ENCODE results near the gene SASH1.

SASH1 gene

GRCh38 chr6:148414092-148414489 lies 71.5 kb downstream of the SASH1 start:
- Histone ChIP-seq H3K4me1 (ENCODE audit: control insufficient read depth in 5 of 5, insufficient read depth in 5 of 5, low read length in 5 of 5) (peaks cover 0 to 27% (median 6%) of the 10 kb centered on the region in 5 donors), H3K4me3 (ENCODE audit: low read depth in 1 of 5, low read length in 5 of 5) (no peak overlapping the region), H3K9ac (ENCODE audit: low read length in 5 of 5) (no peak overlapping the region), H3K9me3 (ENCODE audit: control insufficient read depth in 5 of 5, low read length in 5 of 5) (no peaks in the 10 kb centered on the region), H3K27ac (ENCODE audit: low read depth, low read length) (no peak overlapping the region), H3K27me3 (ENCODE audit: control insufficient read depth in 5 of 5, insufficient read depth in 4 of 5, low read length in 5 of 5) (no peaks in the 10 kb centered on the region), H3K36me3 (ENCODE audit: control insufficient read depth in 5 of 5, insufficient read depth in 5 of 5, low read length in 5 of 5) (no peaks in the 10 kb centered on the region)

GRCh38 chr6:148414836-148415235 lies 72.2 kb downstream of the SASH1 start:
- no peaks in the 10 kb centered on the region for H3K9me3 ChIP-seq (ENCODE audit: control insufficient read depth in 5 of 5, low read length in 5 of 5)
- H3K4me3 ChIP-seq (ENCODE audit: low read depth in 1 of 5, low read length in 5 of 5), result no peak overlapping the region
- H3K4me1 ChIP-seq (ENCODE audit: control insufficient read depth in 5 of 5, insufficient read depth in 5 of 5, low read length in 5 of 5), result peaks cover 0 to 27% (median 6%) of the 10 kb centered on the region in 5 donors
- H3K27ac ChIP-seq (ENCODE audit: low read depth, low read length), result no peak overlapping the region
- H3K36me3 ChIP-seq (ENCODE audit: control insufficient read depth in 5 of 5, insufficient read depth in 5 of 5, low read length in 5 of 5), result no peaks in the 10 kb centered on the region
- no peaks in the 10 kb centered on the region for H3K27me3 ChIP-seq (ENCODE audit: control insufficient read depth in 5 of 5, insufficient read depth in 4 of 5, low read length in 5 of 5)
- H3K9ac ChIP-seq (ENCODE audit: low read length in 5 of 5), result no peak overlapping the region

DNA sequence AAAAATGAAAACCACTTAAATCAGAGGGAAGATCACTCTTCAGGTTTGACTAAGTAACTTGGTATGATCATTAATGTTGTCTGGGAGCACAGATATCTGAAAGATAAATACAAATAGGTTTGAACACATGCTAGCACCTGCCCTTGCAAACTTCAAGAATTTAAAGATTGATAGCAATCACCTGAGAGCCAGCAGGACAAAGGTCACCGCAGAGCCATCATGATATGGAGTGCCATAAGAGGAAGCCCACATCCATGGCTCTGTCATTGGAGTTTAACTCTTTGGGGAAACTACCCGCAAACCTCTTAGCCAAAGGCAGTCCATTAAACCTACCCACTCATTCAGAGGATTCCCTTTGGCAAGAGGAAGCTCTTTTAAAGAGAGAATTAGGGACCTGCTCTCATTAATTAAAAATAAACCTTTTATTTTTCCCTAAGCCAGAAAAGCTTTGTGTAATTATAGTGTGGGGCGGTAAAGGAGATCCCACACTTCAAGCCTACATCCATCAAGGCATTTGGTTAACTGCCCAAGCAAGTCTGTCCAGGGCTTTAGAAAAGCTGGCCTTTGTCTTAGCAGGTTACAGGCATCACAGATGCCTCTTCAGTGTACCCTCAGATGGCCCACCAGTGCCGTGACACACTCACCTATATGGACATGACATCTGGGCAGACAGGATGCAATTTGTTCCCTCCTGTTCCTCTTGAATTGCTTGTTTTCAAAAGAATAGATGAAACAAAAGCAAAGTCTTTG lies 73.0 kb downstream of the SASH1 start:
- H3K4me1 ChIP-seq (ENCODE audit: control insufficient read depth in 5 of 5, insufficient read depth in 5 of 5, low read length in 5 of 5), result peaks cover 0 to 27% (median 6%) of the 10 kb centered on the region in 5 donors
- no peak overlapping the region for H3K27ac ChIP-seq (ENCODE audit: low read depth, low read length)
- no peaks in the 10 kb centered on the region for H3K9me3 ChIP-seq (ENCODE audit: control insufficient read depth in 5 of 5, low read length in 5 of 5)
- no peak overlapping the region for H3K4me3 ChIP-seq (ENCODE audit: low read depth in 1 of 5, low read length in 5 of 5)
- no peak overlapping the region for H3K9ac ChIP-seq (ENCODE audit: low read length in 5 of 5)
- no peaks in the 10 kb centered on the region for H3K27me3 ChIP-seq (ENCODE audit: control insufficient read depth in 5 of 5, insufficient read depth in 4 of 5, low read length in 5 of 5)
- no peaks in the 10 kb centered on the region for H3K36me3 ChIP-seq (ENCODE audit: control insufficient read depth in 5 of 5, insufficient read depth in 5 of 5, low read length in 5 of 5)

GRCh38 chr6:148416330-148416965 lies 73.8 kb downstream of the SASH1 start:
- Histone ChIP-seq H3K4me1 (ENCODE audit: control insufficient read depth in 5 of 5, insufficient read depth in 5 of 5, low read length in 5 of 5) (peaks cover 0 to 27% (median 6%) of the 10 kb centered on the region in 5 donors), H3K27me3 (ENCODE audit: control insufficient read depth in 5 of 5, insufficient read depth in 4 of 5, low read length in 5 of 5) (no peaks in the 10 kb centered on the region), H3K27ac (ENCODE audit: low read depth, low read length) (no peak overlapping the region), H3K36me3 (ENCODE audit: control insufficient read depth in 5 of 5, insufficient read depth in 5 of 5, low read length in 5 of 5) (no peaks in the 10 kb centered on the region), H3K4me3 (ENCODE audit: low read depth in 1 of 5, low read length in 5 of 5) (no peak overlapping the region), H3K9ac (ENCODE audit: low read length in 5 of 5) (no peak overlapping the region), H3K9me3 (ENCODE audit: control insufficient read depth in 5 of 5, low read length in 5 of 5) (no peaks in the 10 kb centered on the region)

DNA sequence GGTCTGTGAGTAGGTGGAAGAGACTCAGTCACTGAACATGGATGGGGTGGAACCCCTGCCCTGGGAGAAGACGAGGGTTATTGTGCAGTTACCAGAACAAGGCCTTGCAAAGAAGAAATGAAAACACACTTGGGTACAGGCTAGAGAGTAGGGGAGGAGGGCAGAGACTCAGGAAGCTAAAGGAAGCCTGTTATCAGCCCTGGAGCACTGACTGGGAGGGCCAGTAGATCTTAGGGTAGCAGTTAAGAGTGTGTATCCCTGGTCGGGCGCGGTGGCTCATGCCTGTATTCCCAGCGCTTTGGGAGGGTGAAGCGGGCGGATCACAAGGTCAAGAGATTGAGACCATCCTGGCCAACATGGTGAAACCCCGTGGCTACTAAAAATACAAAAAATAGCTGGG lies 74.4 kb downstream of the SASH1 start:
- no peak overlapping the region for H3K27ac ChIP-seq (ENCODE audit: low read depth, low read length)
- H3K4me1 ChIP-seq (ENCODE audit: control insufficient read depth in 5 of 5, insufficient read depth in 5 of 5, low read length in 5 of 5), result peaks cover 0 to 27% (median 6%) of the 10 kb centered on the region in 5 donors
- no peaks in the 10 kb centered on the region for H3K36me3 ChIP-seq (ENCODE audit: control insufficient read depth in 5 of 5, insufficient read depth in 5 of 5, low read length in 5 of 5)

DNA sequence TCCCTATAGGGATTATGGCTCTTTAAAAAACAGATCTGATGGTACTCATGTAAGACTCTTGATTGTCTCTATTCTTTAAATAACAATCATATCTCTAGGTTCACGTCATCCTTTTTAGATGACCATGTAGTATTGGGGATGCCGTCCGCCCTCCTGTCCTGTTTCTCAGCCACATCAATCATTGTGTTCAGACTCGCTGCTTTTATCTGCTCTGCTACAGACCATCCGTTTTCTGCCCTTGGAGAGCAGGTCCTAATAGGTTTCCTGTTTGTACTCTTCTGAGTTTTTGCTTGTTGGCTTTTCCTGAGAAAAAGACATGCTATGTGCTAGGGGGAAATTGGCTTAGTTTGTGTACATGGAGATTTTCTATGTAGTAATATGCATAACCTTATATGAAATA lies 76.8 kb downstream of the SASH1 start:
- H3K9me3 ChIP-seq (ENCODE audit: control insufficient read depth in 5 of 5, low read length in 5 of 5), result no peaks in the 10 kb centered on the region
- H3K9ac ChIP-seq (ENCODE audit: low read length in 5 of 5), result no peak overlapping the region
- H3K27me3 ChIP-seq (ENCODE audit: control insufficient read depth in 5 of 5, insufficient read depth in 4 of 5, low read length in 5 of 5), result no peaks in the 10 kb centered on the region
- no peaks in the 10 kb centered on the region for H3K36me3 ChIP-seq (ENCODE audit: control insufficient read depth in 5 of 5, insufficient read depth in 5 of 5, low read length in 5 of 5)
- no peak overlapping the region for H3K4me3 ChIP-seq (ENCODE audit: low read depth in 1 of 5, low read length in 5 of 5)
- no peak overlapping the region for H3K27ac ChIP-seq (ENCODE audit: low read depth, low read length)
- H3K4me1 ChIP-seq (ENCODE audit: control insufficient read depth in 5 of 5, insufficient read depth in 5 of 5, low read length in 5 of 5), result peaks cover 0 to 33% (median 6%) of the 10 kb centered on the region in 5 donors

More for the DNA sequence above, 74.4 kb downstream of the SASH1 start:
- H3K9ac ChIP-seq (ENCODE audit: low read length in 5 of 5), result no peak overlapping the region
- no peak overlapping the region for H3K4me3 ChIP-seq (ENCODE audit: low read depth in 1 of 5, low read length in 5 of 5)
- H3K27me3 ChIP-seq (ENCODE audit: control insufficient read depth in 5 of 5, insufficient read depth in 4 of 5, low read length in 5 of 5), result no peaks in the 10 kb centered on the region
- no peaks in the 10 kb centered on the region for H3K9me3 ChIP-seq (ENCODE audit: control insufficient read depth in 5 of 5, low read length in 5 of 5)

DNA sequence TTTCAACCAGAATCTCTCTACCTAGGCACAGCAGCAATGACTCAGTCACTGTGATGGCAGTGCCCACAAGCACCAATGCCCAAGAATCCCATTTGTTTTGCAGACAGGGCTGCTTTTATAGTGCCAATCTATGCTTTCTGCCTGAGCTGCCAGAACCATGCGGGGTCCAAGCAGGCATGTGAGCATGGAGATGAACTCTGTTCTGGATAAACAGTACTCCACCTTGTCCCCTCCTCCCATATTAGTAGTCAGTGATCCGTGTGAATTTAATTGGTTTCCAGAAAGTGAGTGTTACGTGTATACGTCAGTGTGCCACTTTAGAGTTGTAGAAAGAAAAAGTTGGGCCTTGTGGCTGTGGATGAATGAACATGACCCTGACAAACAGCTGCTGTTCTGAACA lies 79.4 kb downstream of the SASH1 start:
- H3K36me3 ChIP-seq (ENCODE audit: control insufficient read depth in 5 of 5, insufficient read depth in 5 of 5, low read length in 5 of 5), result no peaks in the 10 kb centered on the region
- peaks cover 0 to 23% (median 3%) of the 10 kb centered on the region in 5 donors for H3K4me1 ChIP-seq (ENCODE audit: control insufficient read depth in 5 of 5, insufficient read depth in 5 of 5, low read length in 5 of 5)
- H3K27ac ChIP-seq (ENCODE audit: low read depth, low read length), result no peak overlapping the region

DNA sequence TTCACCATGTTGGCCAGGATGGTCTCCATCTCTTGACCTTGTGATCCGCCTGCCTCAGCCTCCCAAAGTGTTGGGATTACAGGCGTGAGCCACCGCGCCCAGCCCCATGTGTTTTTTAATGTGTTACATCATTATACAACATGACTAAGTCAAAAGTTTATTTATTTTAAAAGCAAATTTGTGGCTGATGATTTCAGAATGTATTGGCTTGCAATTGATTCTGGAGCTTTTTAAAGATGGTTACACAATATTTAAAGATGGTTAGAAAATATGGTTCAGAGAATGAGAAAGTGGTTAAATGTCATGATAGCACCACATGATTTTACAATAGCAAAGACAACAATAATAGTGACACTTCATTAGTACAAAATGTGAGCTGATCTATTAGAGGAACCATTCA lies 80.5 kb downstream of the SASH1 start:
- H3K27me3 ChIP-seq (ENCODE audit: control insufficient read depth in 5 of 5, insufficient read depth in 4 of 5, low read length in 5 of 5), result no peaks in the 10 kb centered on the region
- no peak overlapping the region for H3K4me3 ChIP-seq (ENCODE audit: low read depth in 1 of 5, low read length in 5 of 5)
- no peaks in the 10 kb centered on the region for H3K9me3 ChIP-seq (ENCODE audit: control insufficient read depth in 5 of 5, low read length in 5 of 5)
- H3K36me3 ChIP-seq (ENCODE audit: control insufficient read depth in 5 of 5, insufficient read depth in 5 of 5, low read length in 5 of 5), result no peaks in the 10 kb centered on the region
- H3K4me1 ChIP-seq (ENCODE audit: control insufficient read depth in 5 of 5, insufficient read depth in 5 of 5, low read length in 5 of 5), result peaks cover 0 to 30% (median 3%) of the 10 kb centered on the region in 5 donors
- H3K9ac ChIP-seq (ENCODE audit: low read length in 5 of 5), result no peak overlapping the region
- peak overlapping the region; percentile 8 for H3K27ac ChIP-seq (ENCODE audit: low read depth, low read length)

More for the DNA sequence above, 79.4 kb downstream of the SASH1 start:
- Histone ChIP-seq H3K9ac (ENCODE audit: low read length in 5 of 5) (no peak overlapping the region), H3K4me3 (ENCODE audit: low read depth in 1 of 5, low read length in 5 of 5) (no peak overlapping the region), H3K9me3 (ENCODE audit: control insufficient read depth in 5 of 5, low read length in 5 of 5) (no peaks in the 10 kb centered on the region), H3K27me3 (ENCODE audit: control insufficient read depth in 5 of 5, insufficient read depth in 4 of 5, low read length in 5 of 5) (no peaks in the 10 kb centered on the region)

- Histone ChIP-seq H3K27me3 (ENCODE audit: control insufficient read depth in 5 of 5, insufficient read depth in 4 of 5, low read length in 5 of 5) (no peaks in the 10 kb centered on the region), H3K4me3 (ENCODE audit: low read depth in 1 of 5, low read length in 5 of 5) (no peak overlapping the region), H3K9me3 (ENCODE audit: control insufficient read depth in 5 of 5, low read length in 5 of 5) (no peaks in the 10 kb centered on the region), H3K4me1 (ENCODE audit: control insufficient read depth in 5 of 5, insufficient read depth in 5 of 5, low read length in 5 of 5) (peaks cover 0 to 30% (median 3%) of the 10 kb centered on the region in 5 donors), H3K36me3 (ENCODE audit: control insufficient read depth in 5 of 5, insufficient read depth in 5 of 5, low read length in 5 of 5) (no peaks in the 10 kb centered on the region), H3K27ac (ENCODE audit: low read depth, low read length) (peak overlapping the region; percentile 8), H3K9ac (ENCODE audit: low read length in 5 of 5) (no peak overlapping the region)
Observed at GRCh38 chr6:148423601-148424270, 81.1 kb downstream of the SASH1 start.

- no peak overlapping the region for H3K4me3 ChIP-seq (ENCODE audit: low read depth in 1 of 5, low read length in 5 of 5)
Observed at GRCh38 chr6:148425443-148425842, 82.8 kb downstream of the SASH1 start.

More at GRCh38 chr6:148425443-148425842, 82.8 kb downstream of the SASH1 start:
- H3K4me1 ChIP-seq (ENCODE audit: control insufficient read depth in 5 of 5, insufficient read depth in 5 of 5, low read length in 5 of 5), result peaks cover 0 to 30% (median 3%) of the 10 kb centered on the region in 5 donors
- no peaks in the 10 kb centered on the region for H3K27me3 ChIP-seq (ENCODE audit: control insufficient read depth in 5 of 5, insufficient read depth in 4 of 5, low read length in 5 of 5)
- no peaks in the 10 kb centered on the region for H3K36me3 ChIP-seq (ENCODE audit: control insufficient read depth in 5 of 5, insufficient read depth in 5 of 5, low read length in 5 of 5)
- no peak overlapping the region for H3K27ac ChIP-seq (ENCODE audit: low read depth, low read length)
- no peaks in the 10 kb centered on the region for H3K9me3 ChIP-seq (ENCODE audit: control insufficient read depth in 5 of 5, low read length in 5 of 5)
- H3K9ac ChIP-seq (ENCODE audit: low read length in 5 of 5), result no peak overlapping the region
